Effector memory CD8-positive, alpha-beta T cell (primary cell): Measurements from ENCODE around the gene CDK14.
"Not testable (repeated sequence)": the region's sequence is repeated elsewhere in the genome, so short reads cannot be mapped to it uniquely, and the experiment has no call there.

Source experiments
- ATAC-seq: fragments of 150-1000 bp; cut with Tn5 transposase; replicated peaks from 2 replicates; pipeline ENCODE4 v1.10.0; 2021; ENCODE audit warnings: mild to moderate bottlenecking, moderate library complexity
- DNase-seq, 3 experiments: peaks; one replicate each; pipeline ENCODE4 v3.0.0; 2021
- H3K27ac Mint-ChIP-seq, 2 donors: one replicate each; pipeline ENCODE4 v1.8.0; 2022; ENCODE audit warnings: mild to moderate bottlenecking in 2 of 2, mixed read lengths in 2 of 2, moderate library complexity in 2 of 2
- H3K27me3 Mint-ChIP-seq, 2 donors: one replicate each; pipeline ENCODE4 v1.8.0; 2022; ENCODE audit warnings: mixed read lengths in 2 of 2
- H3K36me3 Mint-ChIP-seq: one replicate; pipeline ENCODE4 v1.8.0; 2022; ENCODE audit warnings: mild to moderate bottlenecking, moderate library complexity, mixed read lengths; ENCODE audit not compliant: insufficient read depth
- H3K4me1 Mint-ChIP-seq, 2 donors: one replicate each; pipeline ENCODE4 v1.8.0; 2022; ENCODE audit warnings: low read depth in 2 of 2, mixed read lengths in 2 of 2
- H3K4me3 Mint-ChIP-seq, 2 donors: one replicate each; pipeline ENCODE4 v1.8.0; 2022; ENCODE audit warnings: mild to moderate bottlenecking in 2 of 2, mixed read lengths in 2 of 2, moderate library complexity in 2 of 2
- H3K9me3 Mint-ChIP-seq, 2 donors: one replicate each; pipeline ENCODE4 v1.8.0; 2022; ENCODE audit warnings: mixed read lengths in 2 of 2

The CDK14 gene

DNA sequence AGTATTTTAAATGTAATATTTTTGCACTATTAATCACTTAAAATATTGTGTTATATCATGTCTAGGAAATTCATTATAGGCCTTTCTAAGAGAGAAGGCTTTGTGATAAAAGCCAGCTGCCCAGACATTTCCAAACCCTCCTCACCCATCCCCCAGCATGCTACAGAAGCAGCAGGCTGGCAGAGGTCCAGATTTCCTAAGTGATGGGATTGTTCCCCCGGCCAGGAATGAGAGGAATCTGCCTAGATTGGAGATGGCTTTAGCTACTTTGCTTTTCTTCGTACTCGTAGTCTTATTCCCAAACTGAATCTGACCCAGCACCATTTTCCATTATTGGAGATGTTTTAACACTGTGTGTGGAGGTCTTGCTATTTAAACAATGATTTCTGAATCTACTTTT lies 29.4 kb downstream of the CDK14 start:
- Mint-ChIP-seq H3K4me3 (no peak overlapping the region), H3K4me1 (no peaks in the 10 kb centered on the region), H3K27me3 (no peaks in the 10 kb centered on the region), H3K36me3 (no peaks in the 10 kb centered on the region), H3K9me3 (no peaks in the 10 kb centered on the region), H3K27ac (no peak overlapping the region)
- ATAC-seq (no peak), DNase-seq (no peak)

DNA sequence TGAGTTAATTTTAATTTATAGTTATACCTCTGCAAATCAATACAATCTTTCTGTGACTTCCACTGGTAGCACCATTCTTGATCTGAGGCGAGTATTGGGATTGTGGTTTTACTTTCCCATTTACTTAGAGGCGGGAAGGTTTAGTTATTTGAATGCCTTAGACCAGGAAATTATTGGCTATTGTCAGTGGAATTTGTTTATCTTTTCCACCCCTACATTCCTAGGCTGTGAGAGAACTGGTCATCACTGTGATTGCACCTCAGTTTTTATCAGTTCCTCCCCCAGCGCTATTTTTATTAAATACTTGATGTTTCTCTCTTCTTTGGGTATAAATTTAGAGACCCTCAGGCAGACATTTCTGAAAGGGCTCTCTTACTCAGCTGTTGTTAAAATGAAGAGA lies 29.9 kb downstream of the CDK14 start:
- no peak for DNase-seq

DNA sequence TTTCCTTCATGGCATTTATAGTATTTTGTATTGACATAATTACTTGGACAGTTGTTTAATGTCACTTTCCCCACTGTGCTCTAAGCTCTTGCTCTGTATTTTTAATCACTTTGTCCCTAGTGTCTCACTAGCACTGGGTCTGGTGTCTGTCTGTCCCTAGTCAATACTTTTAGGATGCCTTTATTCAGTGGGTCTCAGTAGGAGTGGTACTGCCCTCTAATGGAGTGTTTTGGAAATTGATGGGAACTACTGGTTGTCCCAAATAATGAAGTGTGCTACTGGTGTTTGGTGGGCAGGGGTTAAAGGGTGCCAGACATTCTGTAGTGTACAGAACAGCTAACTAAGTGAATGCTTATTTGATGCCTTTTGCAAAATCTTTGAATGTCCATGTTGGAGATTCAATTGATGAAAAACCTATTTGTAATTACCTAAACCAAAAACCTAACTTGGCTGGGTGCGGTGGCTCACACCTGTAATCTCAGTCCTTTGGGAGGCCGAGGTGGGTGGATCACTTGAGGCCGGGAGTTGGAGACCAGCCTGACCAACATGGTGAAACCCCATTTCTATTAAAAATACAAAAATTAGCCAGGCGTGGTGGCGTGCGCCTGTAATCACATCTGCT lies 33.3 kb downstream of the CDK14 start:
- Mint-ChIP-seq H3K27me3 (no peaks in the 10 kb centered on the region), H3K4me1 (no peaks in the 10 kb centered on the region), H3K4me3 (no peak overlapping the region), H3K27ac (no peak overlapping the region), H3K36me3 (no peaks in the 10 kb centered on the region), H3K9me3 (peaks cover 6% of the 10 kb centered on the region in 2 donors)
- ATAC-seq (no peak), DNase-seq (no peak)

More for the DNA sequence above, 29.9 kb downstream of the CDK14 start:
- Mint-ChIP-seq H3K27ac (no peak overlapping the region), H3K9me3 (no peaks in the 10 kb centered on the region), H3K4me3 (no peak overlapping the region), H3K4me1 (no peaks in the 10 kb centered on the region), H3K27me3 (no peaks in the 10 kb centered on the region), H3K36me3 (no peaks in the 10 kb centered on the region)
- no peak for ATAC-seq

DNA sequence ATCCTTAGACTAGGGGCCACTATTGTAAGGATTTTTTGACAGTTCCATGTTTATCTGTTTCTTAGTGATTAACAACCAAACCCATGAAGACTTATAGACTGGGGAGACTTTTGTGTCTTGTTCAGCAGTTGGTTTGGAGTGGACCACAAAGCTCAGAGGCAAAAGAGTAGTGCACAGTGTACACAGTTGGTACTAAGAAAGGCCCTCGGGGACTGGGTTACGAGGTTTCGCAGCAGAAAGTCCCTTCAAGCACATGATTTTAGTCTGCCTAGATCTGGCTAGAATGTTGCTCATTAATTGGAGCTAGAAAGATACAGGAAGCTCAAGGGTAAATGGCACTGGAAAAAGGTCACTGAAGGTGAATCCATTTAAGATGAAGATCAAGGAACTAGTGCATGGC lies 35.4 kb downstream of the CDK14 start:
- DNase-seq = no peak
- Mint-ChIP-seq H3K27ac (no peak overlapping the region), H3K36me3 (no peaks in the 10 kb centered on the region), H3K4me1 (no peaks in the 10 kb centered on the region), H3K27me3 (no peaks in the 10 kb centered on the region), H3K4me3 (no peak overlapping the region), H3K9me3 (peaks cover 6% of the 10 kb centered on the region in 2 donors)
- no peak for ATAC-seq

DNA sequence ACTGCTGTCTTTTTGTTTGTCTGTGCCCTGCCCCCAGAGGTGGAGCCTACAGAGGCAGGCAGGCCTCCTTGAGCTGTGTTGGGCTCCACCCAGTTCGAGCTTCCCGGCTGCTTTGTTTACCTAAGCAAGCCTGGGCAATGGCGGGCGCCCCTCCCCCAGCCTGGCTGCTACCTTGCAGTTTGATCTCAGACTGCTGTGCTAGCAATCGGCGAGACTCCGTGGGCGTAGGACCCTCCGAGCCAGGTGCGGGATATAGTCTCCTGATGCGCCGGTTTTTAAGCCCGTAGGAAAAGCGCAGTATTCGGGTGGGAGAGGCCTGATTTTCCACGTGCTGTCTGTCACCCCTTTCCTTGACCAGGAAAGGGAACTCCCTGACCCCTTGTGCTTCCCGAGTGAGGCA lies 43.6 kb downstream of the CDK14 start:
- ATAC-seq, H3K27me3 Mint-ChIP-seq, H3K27ac Mint-ChIP-seq, H3K36me3 Mint-ChIP-seq, H3K4me1 Mint-ChIP-seq, DNase-seq, H3K4me3 Mint-ChIP-seq: not testable (repeated sequence)
- H3K9me3 Mint-ChIP-seq = peaks cover 6 to 13% of the 10 kb centered on the region in 2 donors

DNA sequence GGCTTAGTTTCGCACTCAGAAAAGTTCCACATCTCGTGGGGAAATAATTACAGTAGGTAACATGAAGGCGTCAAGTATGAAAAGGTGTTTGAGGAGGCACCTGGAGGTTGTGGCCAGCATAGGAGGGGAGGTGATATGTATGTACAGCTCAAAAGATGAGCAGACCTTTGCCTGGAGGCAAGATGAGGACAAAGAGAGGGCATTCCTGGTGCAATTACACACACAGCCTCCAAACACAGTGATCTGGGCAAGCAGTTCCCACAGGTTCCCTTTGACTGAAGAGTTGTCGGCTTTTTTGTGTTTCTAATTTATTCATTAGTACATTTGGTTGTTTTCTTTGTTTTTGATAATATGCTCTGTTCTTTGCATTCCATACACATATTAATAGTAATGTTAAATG lies 46.9 kb downstream of the CDK14 start:
- DNase-seq (no peak), ATAC-seq (no peak)
- Mint-ChIP-seq H3K27ac (no peak overlapping the region), H3K27me3 (no peaks in the 10 kb centered on the region), H3K36me3 (no peaks in the 10 kb centered on the region), H3K4me3 (no peak overlapping the region), H3K9me3 (peaks cover 6 to 13% of the 10 kb centered on the region in 2 donors), H3K4me1 (no peaks in the 10 kb centered on the region)

DNA sequence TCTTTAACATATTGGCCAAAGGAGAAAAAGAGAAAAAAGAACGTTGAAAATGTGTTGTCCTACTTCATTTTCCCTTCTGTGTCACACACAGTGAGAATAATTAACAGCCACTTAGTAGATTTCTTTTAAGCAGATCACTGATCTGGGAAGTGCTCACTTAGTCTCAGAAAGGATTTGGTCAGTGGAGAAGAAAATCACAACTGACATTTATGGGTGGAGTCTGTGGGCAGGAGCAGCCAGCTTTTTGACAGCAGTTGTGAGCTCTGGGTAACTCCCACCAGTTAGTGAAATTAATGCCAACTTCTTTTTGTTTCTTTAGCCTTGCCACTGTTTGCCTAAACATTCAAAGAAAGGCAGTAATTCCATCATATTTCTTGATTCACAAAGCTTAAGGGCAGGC lies 49.7 kb downstream of the CDK14 start:
- H3K27me3 Mint-ChIP-seq = no peaks in the 10 kb centered on the region
- ATAC-seq (no peak), DNase-seq (no peak)
- no peak overlapping the region for H3K4me3 Mint-ChIP-seq
- no peaks in the 10 kb centered on the region for H3K36me3 Mint-ChIP-seq
- no peaks in the 10 kb centered on the region for H3K4me1 Mint-ChIP-seq
- H3K9me3 Mint-ChIP-seq = peaks cover 6 to 9% of the 10 kb centered on the region in 2 donors
- no peak overlapping the region for H3K27ac Mint-ChIP-seq

DNA sequence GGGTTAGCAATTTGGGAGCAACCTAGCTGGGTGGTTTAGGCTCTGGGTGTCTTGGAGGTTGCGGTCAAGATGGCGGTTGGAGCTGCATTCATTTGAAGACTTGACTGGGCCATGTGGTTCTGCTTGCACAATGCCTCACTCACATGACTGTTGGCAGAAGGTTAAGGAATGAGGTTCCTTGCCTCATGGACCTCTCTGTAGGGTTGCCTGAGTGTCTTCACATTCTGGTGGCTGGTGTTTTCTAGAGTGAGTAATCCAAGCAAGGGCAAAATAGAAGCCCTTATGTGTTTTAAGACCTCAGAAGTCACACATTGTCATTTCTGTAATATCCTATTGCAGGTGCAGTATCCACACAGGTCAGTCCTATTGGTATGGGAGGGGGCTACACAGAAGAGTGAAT lies 52.0 kb downstream of the CDK14 start:
- Mint-ChIP-seq H3K27me3 (no peaks in the 10 kb centered on the region), H3K4me1 (no peaks in the 10 kb centered on the region), H3K27ac (no peak overlapping the region), H3K4me3 (no peak overlapping the region), H3K36me3 (no peaks in the 10 kb centered on the region), H3K9me3 (peaks cover 0 to 8% of the 10 kb centered on the region in 2 donors)
- ATAC-seq (no peak), DNase-seq (no peak)

DNA sequence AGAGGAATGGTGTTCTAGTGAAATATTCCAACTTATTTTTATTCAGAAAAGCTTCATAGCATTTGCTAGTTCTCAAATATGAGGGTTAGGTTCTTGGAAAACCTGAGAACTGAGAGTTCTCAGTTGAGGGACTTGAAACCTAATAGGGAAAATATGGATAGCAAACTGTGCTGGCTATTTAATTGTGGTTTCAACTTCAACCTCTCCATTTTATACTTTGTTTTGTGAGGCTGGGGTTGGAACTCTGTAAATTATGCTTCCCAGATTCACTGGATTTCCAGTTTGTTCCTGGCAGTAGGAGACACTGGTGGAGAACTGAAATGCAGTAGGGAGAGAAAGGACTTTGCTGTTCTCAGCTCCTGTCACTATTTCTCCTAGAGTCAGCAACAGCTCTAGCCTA lies 52.7 kb downstream of the CDK14 start:
- Mint-ChIP-seq H3K27ac (no peak overlapping the region), H3K27me3 (no peaks in the 10 kb centered on the region), H3K4me1 (no peaks in the 10 kb centered on the region), H3K36me3 (no peaks in the 10 kb centered on the region), H3K9me3 (peaks cover 0 to 8% of the 10 kb centered on the region in 2 donors), H3K4me3 (no peak overlapping the region)
- DNase-seq = no peak
- ATAC-seq = no peak

DNA sequence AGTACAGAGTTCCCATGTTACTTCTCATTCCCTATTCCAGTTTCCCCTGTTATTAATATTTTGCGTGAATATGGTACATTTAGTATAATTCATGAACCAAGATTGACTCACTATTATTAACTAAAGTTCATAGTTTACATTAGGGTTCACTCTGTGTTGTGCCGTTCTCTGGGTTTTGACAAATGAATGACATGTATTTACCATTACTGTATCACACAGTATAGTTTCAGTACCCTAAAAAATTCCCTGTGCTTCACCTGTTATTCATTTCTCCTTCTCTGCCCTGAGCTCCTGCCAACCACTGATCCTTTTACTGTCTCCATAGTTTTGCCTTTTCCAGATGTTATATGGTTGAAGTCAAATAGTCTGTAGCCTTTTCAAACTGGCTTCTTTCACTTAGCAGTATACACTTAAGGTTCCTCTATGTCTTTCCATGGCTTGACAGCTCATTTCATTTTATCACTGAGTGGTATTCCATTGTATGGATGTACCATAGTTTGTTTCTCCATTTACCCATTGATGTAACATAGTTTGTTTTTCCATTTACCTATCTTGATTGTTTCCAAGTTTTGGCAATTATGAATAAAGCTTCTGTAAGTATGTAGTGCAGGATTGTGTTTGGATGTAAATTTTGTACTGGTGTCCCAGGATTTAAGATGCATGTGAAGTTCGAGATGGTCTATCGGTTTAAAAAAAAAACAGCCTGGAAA lies 58.8 kb downstream of the CDK14 start:
- ATAC-seq (no peak), DNase-seq (no peak)
- peaks cover 6 to 8% of the 10 kb centered on the region in 2 donors for H3K9me3 Mint-ChIP-seq
- H3K4me1 Mint-ChIP-seq = no peaks in the 10 kb centered on the region
- no peak overlapping the region for H3K4me3 Mint-ChIP-seq
- H3K36me3 Mint-ChIP-seq = no peaks in the 10 kb centered on the region
- no peak overlapping the region for H3K27ac Mint-ChIP-seq
- H3K27me3 Mint-ChIP-seq = no peaks in the 10 kb centered on the region

DNA sequence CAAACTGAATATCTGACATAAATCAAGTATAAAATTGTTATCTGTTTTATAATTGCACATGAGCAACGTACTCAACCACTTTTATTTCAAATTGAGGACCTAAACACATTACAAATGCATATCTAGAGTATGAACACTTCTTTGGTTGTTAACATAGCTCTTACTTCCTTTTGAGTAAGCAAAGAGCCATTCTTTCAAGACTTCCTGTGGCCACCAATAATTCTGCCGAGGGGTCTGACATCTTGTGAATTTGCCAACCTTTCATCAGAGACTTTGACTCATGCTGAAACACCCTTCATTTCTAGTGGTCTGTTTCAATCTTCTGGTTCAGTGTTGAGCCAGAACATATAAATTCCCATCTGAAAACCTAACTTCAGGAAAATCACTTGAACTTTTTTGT lies 59.4 kb downstream of the CDK14 start:
- ATAC-seq (no peak), DNase-seq (no peak)
- H3K4me3 Mint-ChIP-seq = no peak overlapping the region
- no peak overlapping the region for H3K27ac Mint-ChIP-seq
- no peaks in the 10 kb centered on the region for H3K36me3 Mint-ChIP-seq
- H3K27me3 Mint-ChIP-seq = no peaks in the 10 kb centered on the region
- H3K9me3 Mint-ChIP-seq = peaks cover 6 to 8% of the 10 kb centered on the region in 2 donors
- H3K4me1 Mint-ChIP-seq = no peaks in the 10 kb centered on the region

DNA sequence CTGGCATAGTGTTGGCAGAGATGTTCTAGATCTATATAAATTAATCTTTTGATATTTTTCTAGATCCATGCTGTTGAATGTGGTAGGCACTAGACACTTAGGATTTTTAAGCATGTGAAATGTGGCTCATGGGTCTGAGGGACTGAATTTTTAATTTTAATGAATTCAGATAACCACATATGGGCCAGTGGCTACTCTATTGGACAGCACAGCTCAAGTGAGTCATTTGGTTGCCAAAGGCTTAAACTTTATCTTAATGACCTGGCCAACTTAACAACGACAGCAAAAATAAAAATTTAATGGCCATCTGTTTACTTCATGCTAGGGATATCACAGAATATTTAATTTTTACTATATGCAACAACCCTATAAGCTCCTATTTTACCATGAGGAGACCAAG lies 61.4 kb downstream of the CDK14 start:
- H3K9me3 Mint-ChIP-seq = peaks cover 2 to 6% of the 10 kb centered on the region in 2 donors
- no peaks in the 10 kb centered on the region for H3K27me3 Mint-ChIP-seq
- DNase-seq (no peak), ATAC-seq (no peak)
- no peaks in the 10 kb centered on the region for H3K36me3 Mint-ChIP-seq
- no peak overlapping the region for H3K4me3 Mint-ChIP-seq
- H3K4me1 Mint-ChIP-seq = no peaks in the 10 kb centered on the region
- no peak overlapping the region for H3K27ac Mint-ChIP-seq

DNA sequence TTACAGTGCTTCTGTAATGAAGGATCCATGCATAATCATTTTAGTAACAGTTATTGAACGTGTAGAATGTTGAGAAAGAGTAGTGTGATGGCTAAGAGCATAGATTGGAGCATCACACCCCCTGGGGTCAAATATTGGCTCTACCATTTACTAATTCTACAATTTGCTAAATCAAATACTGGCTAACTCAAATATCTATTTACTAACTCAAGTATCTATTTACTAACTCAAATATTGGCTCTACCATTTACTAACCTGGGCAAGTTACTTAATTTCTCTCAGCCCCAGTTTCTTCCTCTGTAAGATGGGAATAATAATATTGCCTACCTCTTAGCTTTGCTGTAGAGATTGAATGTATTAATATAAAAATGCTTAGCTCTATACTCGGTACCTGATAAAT lies 64.0 kb downstream of the CDK14 start:
- DNase-seq (no peak), ATAC-seq (no peak)
- Mint-ChIP-seq H3K36me3 (no peaks in the 10 kb centered on the region), H3K4me3 (no peak overlapping the region), H3K9me3 (peaks cover 1 to 2% of the 10 kb centered on the region in 2 donors), H3K27me3 (no peaks in the 10 kb centered on the region), H3K4me1 (no peaks in the 10 kb centered on the region), H3K27ac (no peak overlapping the region)

DNA sequence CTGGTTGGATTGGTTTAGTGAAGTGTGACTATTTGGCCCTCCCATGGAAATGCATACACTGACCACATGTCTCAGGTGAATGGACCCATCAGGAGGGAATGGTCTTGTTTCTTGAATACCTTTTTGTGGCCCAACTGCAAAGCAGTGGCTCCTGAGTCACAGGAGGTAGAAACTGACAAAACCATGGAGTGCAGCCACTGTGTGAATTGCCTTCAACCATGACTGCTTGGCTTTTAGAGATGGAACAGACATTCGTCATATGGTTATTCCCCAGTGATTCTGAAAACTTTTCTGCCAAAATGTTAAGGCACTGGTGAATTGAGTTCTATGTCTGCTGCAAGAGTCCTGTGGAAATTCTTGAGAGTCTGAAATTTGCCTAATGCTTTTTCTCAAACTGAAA lies 64.7 kb downstream of the CDK14 start:
- no peak overlapping the region for H3K4me3 Mint-ChIP-seq
- no peaks in the 10 kb centered on the region for H3K27me3 Mint-ChIP-seq
- no peak overlapping the region for H3K27ac Mint-ChIP-seq
- H3K4me1 Mint-ChIP-seq = no peaks in the 10 kb centered on the region
- no peak for DNase-seq
- H3K36me3 Mint-ChIP-seq = no peaks in the 10 kb centered on the region
- peaks cover 0 to 2% of the 10 kb centered on the region in 2 donors for H3K9me3 Mint-ChIP-seq
- ATAC-seq = no peak
